Measurements from ENCODE around the gene KLHDC7B. TPM values are rescaled to one million over a fixed set of nuclear protein-coding genes. Genes with fewer than 3 reads are reported as not detected.

KLHDC7B gene
- total and polyA plus RNA-seq, 2 of the 13 experiments (the other 11 are each of a cell fraction or from before 2014, with no cell fraction given) = 0.11 TPM; not detected in 1

DNA sequence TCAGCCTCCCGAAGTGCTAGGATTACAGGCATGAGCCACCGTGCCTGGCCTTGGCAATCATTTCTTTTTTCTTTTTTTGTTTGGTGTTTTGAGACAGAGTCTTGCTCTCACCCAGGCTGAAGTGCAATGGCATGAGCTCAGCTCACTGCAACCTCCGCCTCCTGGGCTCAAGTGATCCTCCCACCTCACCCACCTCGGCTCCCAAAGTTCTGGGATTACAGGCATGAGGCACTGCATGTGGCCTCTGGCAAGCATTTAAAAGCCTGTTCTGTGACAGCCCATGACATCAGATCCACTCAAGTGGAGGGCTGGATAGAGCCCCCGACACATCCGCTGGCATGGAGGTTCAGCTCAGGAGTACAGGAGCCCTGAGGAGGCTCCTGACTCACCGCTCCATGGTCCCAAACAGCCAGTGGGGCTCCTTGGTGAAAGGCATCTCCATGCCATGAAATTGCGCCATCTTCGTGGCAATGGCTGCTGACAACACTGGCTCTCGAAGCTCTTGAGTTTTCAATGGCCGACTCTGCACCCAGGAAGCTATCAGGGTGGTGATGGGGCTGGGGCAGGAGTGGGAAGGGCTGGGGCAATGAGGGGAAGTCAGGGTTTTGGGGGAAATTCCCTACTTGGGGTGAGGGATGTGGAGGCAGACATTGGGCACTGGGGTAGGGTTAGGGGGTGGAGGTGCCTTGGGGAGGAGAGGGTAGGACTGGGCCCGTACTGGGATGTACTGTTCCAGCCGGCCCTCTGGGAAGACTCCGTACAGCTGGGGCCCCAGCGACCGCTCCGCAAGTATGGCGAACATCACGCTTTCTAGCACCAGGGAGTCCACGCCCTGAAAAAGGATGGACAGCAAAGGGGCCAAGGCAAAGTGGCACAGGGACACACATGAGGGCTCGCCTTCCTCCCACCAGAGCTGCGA is 35.6 kb downstream of the KLHDC7B start (continued):
- TF ChIP-seq, protein P1, sequence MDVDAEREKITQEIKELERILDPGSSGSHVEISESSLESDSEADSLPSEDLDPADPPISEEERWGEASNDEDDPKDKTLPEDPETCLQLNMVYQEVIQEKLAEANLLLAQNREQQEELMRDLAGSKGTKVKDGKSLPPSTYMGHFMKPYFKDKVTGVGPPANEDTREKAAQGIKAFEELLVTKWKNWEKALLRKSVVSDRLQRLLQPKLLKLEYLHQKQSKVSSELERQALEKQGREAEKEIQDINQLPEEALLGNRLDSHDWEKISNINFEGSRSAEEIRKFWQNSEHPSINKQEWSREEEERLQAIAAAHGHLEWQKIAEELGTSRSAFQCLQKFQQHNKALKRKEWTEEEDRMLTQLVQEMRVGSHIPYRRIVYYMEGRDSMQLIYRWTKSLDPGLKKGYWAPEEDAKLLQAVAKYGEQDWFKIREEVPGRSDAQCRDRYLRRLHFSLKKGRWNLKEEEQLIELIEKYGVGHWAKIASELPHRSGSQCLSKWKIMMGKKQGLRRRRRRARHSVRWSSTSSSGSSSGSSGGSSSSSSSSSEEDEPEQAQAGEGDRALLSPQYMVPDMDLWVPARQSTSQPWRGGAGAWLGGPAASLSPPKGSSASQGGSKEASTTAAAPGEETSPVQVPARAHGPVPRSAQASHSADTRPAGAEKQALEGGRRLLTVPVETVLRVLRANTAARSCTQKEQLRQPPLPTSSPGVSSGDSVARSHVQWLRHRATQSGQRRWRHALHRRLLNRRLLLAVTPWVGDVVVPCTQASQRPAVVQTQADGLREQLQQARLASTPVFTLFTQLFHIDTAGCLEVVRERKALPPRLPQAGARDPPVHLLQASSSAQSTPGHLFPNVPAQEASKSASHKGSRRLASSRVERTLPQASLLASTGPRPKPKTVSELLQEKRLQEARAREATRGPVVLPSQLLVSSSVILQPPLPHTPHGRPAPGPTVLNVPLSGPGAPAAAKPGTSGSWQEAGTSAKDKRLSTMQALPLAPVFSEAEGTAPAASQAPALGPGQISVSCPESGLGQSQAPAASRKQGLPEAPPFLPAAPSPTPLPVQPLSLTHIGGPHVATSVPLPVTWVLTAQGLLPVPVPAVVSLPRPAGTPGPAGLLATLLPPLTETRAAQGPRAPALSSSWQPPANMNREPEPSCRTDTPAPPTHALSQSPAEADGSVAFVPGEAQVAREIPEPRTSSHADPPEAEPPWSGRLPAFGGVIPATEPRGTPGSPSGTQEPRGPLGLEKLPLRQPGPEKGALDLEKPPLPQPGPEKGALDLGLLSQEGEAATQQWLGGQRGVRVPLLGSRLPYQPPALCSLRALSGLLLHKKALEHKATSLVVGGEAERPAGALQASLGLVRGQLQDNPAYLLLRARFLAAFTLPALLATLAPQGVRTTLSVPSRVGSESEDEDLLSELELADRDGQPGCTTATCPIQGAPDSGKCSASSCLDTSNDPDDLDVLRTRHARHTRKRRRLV (CRISPR knock-in tag; IDR thresholded peaks at IDR 0.05) = no peak
- TF ChIP-seq NCOR1 (IDR thresholded peaks at IDR 0.05; ENCODE audit: borderline replicate concordance, low read length) = no peak

DNA sequence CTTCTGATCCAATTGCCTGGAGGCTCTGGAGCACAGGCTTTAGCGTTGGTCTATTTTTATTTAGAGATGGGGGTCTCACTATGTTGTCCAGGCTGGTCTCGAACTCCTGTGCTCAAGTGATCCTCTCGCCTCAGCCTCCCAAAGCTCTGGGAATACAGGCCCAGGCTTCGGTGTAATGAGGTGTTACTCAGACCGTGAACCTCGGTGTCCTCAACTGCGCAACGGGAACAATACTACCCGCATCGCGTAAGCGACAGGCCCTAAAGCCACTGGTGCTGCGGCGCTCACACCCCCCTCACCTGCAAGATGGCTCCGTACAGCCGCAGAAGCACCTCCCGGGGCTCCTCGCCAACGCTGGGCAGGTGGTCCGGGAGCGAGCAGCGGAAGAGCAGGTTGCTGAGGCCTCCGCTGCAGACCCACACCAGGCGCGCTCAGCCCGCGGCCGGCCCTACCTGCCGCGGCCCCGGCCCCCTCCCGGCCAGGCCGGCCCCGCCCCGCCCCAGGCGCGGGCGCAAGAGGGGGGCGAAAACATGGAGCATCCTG is 36.3 kb downstream of the KLHDC7B start:
- 18% methylated on average over 10 of the region's 39 CpGs for WGBS (ENCODE audit: low lambda C conversion rate)
- H3K27me3 ChIP-seq (ENCODE audit: control insufficient read depth in 1 of 2, insufficient read depth in 2 of 2, low read length in 2 of 2) = no peaks in the 10 kb centered on the region
- no TSS peak for BruUV-seq (replicated peaks)
- POLR2A ChIA-PET = interaction anchor here (1.1 to 2.7 kb wide), 16 partner anchors 10 to 118 kb away, joined by 3 to 30 read pairs (median 6); partner anchors contain the start of genes KLHDC7B, LMF2, MIOX and NCAPH2
- peaks cover 32% of the 10 kb centered on the region for H3K4me1 ChIP-seq (ENCODE audit: insufficient read depth, low read length)
- no peak for DNase-seq (ENCODE audit: low spot score)
- H3K79me2 ChIP-seq (ENCODE audit: insufficient read depth, low read length) = no peaks in the 10 kb centered on the region
- H3K9ac ChIP-seq (ENCODE audit: insufficient read depth, low read depth, low read length) = peak overlapping the region; percentile 94
- no peak overlapping the region for H2AFZ ChIP-seq (ENCODE audit: low read length)
- H3K4me2 ChIP-seq (ENCODE audit: low read depth, low read length) = peak overlapping the region; percentile 92
- peaks cover 0 to 3% of the 10 kb centered on the region in 2 experiments; a peak in 2 of 5 replicates for H3K36me3 ChIP-seq (replicated peaks in 1 of 2; ENCODE audit: control insufficient read depth in 1 of 2, insufficient read depth in 2 of 2, low read length in 2 of 2)
- intact Hi-C loops (cut with micrococcal nuclease; ENCODE audit: unreplicated experiment) (loop anchor here (1.0 kb wide), 1 partner anchor 40 kb away; no protein-coding TSS in a partner anchor), in situ Hi-C loops (cut with HindIII; ENCODE audit: extremely low pct_ligation_motif_present, low pct_unique_long_range_greater_than_20kb) (loop anchor here (5.0 kb wide), 1 partner anchor 115 kb away; no protein-coding TSS in a partner anchor)
- no peaks in the 10 kb centered on the region for H4K20me1 ChIP-seq (ENCODE audit: insufficient read depth, low read length)
- peak; percentile 39 for ATAC-seq
- no peaks in the 10 kb centered on the region for H3K9me3 ChIP-seq (ENCODE audit: low read length)
- peak overlapping the region; percentile 68 to 91 (median 86) for H3K4me3 ChIP-seq (replicated peaks in 1 of 3; ENCODE audit: insufficient read depth in 1 of 3, low read depth in 2 of 3, low read length in 3 of 3)
- H3K27ac ChIP-seq (ENCODE audit: extremely low read length, insufficient read depth, low read length) = peak overlapping the region; percentile 98
- CTCF ChIA-PET (ENCODE audit: low intra/inter-chr PET ratio, low total read pairs) = no interaction called here
- FAIRE-seq = no peak
- TF ChIP-seq, protein P2, sequence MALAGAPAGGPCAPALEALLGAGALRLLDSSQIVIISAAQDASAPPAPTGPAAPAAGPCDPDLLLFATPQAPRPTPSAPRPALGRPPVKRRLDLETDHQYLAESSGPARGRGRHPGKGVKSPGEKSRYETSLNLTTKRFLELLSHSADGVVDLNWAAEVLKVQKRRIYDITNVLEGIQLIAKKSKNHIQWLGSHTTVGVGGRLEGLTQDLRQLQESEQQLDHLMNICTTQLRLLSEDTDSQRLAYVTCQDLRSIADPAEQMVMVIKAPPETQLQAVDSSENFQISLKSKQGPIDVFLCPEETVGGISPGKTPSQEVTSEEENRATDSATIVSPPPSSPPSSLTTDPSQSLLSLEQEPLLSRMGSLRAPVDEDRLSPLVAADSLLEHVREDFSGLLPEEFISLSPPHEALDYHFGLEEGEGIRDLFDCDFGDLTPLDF (CRISPR knock-in tag; IDR thresholded peaks at IDR 0.05) = no peak
- TF ChIP-seq MED13 (CRISPR knock-in tag; IDR thresholded peaks at IDR 0.05) = no peak
- TF ChIP-seq, protein P3, sequence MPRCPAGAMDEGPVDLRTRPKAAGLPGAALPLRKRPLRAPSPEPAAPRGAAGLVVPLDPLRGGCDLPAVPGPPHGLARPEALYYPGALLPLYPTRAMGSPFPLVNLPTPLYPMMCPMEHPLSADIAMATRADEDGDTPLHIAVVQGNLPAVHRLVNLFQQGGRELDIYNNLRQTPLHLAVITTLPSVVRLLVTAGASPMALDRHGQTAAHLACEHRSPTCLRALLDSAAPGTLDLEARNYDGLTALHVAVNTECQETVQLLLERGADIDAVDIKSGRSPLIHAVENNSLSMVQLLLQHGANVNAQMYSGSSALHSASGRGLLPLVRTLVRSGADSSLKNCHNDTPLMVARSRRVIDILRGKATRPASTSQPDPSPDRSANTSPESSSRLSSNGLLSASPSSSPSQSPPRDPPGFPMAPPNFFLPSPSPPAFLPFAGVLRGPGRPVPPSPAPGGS (CRISPR knock-in tag; IDR thresholded peaks at IDR 0.05) = no peak
- TF ChIP-seq, protein P4, sequence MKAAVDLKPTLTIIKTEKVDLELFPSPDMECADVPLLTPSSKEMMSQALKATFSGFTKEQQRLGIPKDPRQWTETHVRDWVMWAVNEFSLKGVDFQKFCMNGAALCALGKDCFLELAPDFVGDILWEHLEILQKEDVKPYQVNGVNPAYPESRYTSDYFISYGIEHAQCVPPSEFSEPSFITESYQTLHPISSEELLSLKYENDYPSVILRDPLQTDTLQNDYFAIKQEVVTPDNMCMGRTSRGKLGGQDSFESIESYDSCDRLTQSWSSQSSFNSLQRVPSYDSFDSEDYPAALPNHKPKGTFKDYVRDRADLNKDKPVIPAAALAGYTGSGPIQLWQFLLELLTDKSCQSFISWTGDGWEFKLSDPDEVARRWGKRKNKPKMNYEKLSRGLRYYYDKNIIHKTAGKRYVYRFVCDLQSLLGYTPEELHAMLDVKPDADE (CRISPR knock-in tag; IDR thresholded peaks at IDR 0.05) = no peak
- TF ChIP-seq SETDB1 (CRISPR knock-in tag; IDR thresholded peaks at IDR 0.05; ENCODE audit: borderline replicate concordance) = no peak
- TF ChIP-seq ZNF619 (CRISPR knock-in tag; IDR thresholded peaks at IDR 0.05) = no peak
- no peak for TF ChIP-seq AKAP8 (CRISPR knock-in tag; IDR thresholded peaks at IDR 0.05)
- TF ChIP-seq CHD2 (IDR thresholded peaks at IDR 0.05; ENCODE audit: low read depth, low read length) = no peak
- TF ChIP-seq ZNF570 (CRISPR knock-in tag; IDR thresholded peaks at IDR 0.05; ENCODE audit: borderline replicate concordance) = no peak
